ENCODE data around the gene ZNF385D. TPM values are rescaled to one million over a fixed set of nuclear protein-coding genes. Genes with fewer than 3 reads are reported as not detected.
A peak's percentile ranks its signal among the peaks of the same experiment; 100 is the strongest.

ZNF385D gene
- total RNA-seq, 1 donor from 2014 or later: 32.3 TPM

GRCh38 chr3:21484828-21485144 is 266.2 kb downstream of the ZNF385D start:
- no peak for ATAC-seq
- intact Hi-C loops (cut with DNase I): no loop called here
- DNase-seq (ENCODE audit: low spot score): no peak

- peak; percentile 48 for ATAC-seq
- DNase-seq (ENCODE audit: low spot score): no peak
- intact Hi-C loops (cut with DNase I): no loop called here
Observed at GRCh38 chr3:21484057-21484827, 266.8 kb downstream of the ZNF385D start.

- DNase-seq (ENCODE audit: low spot score): no peak
- no peak for ATAC-seq
- intact Hi-C loops (cut with DNase I): no loop called here
Observed at GRCh38 chr3:21481991-21482390, 269.0 kb downstream of the ZNF385D start.

- no peak for ATAC-seq
- no peak for DNase-seq (ENCODE audit: low spot score)
- intact Hi-C loops (cut with DNase I): no loop called here
Observed at GRCh38 chr3:21477541-21478288, 273.3 kb downstream of the ZNF385D start.

GRCh38 chr3:21466476-21466875 is 284.5 kb downstream of the ZNF385D start:
- intact Hi-C loops (cut with DNase I): no loop called here
- ATAC-seq: no peak
- no peak for DNase-seq (ENCODE audit: low spot score)

DNA sequence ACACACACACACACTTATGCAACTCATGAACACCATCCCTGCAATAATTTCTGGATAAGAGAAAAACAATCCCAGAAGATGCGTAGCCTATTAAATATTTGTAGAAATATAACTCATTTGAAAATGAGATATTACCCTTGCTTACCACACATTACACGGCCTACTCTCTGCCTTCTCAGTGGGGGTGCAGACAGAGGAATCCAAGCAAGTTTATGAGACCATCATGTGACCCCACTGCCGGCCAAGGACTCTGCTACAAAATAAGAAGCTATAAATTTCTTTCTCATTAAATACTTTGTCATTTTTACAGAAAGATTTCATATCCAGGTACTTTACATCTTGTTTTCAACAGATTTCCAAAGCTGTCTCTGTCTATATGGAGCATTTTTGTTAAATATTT is 286.3 kb downstream of the ZNF385D start:
- DNase-seq (ENCODE audit: low spot score) (no peak), ATAC-seq (no peak)
- intact Hi-C loops (cut with DNase I): no loop called here

- DNase-seq (ENCODE audit: low spot score): no peak
- intact Hi-C loops (cut with DNase I): no loop called here
- ATAC-seq: no peak
Observed at GRCh38 chr3:21463319-21463718, 287.7 kb downstream of the ZNF385D start.

DNA sequence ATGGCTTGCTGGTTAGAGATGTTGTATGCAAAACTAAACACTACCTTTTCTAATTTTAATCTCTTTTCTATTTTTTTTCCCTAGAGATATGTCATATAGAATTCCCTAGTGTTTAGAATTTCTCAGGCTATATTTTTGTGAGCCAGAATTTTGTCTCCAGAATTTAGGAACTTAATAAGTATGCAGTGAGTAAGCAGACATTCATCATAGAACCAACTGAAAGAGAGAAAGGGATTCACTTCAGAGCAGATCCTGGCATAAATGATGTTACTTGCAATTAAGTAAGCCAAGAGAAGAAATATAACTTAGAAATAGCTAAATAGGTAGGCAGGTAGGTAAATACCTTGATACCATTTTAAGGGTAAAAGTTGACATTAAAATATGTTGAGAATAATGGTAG is 288.9 kb downstream of the ZNF385D start:
- ATAC-seq (no peak), DNase-seq (ENCODE audit: low spot score) (no peak)
- intact Hi-C loops (cut with DNase I): no loop called here

DNA sequence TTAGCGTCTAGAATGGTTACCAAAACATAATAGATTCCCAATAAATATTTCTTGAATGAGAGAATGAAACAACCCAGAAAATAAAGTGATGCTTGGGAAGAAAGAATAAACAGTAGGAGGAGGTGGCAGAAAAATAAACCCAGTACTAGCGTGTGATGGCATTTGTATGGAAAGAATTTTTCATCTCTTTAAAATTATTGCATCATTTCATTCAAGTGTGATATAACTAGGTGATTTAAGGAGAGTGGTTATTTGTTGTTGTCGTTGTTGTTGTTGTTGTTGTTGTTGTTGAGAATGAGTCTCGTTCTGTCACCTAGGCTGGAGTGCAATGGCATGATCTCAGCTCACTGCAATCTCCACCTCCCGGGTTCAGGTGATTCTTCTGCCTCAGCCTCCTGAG is 293.9 kb downstream of the ZNF385D start:
- intact Hi-C loops (cut with DNase I): no loop called here
- no peak for ATAC-seq
- DNase-seq (ENCODE audit: low spot score): no peak

DNA sequence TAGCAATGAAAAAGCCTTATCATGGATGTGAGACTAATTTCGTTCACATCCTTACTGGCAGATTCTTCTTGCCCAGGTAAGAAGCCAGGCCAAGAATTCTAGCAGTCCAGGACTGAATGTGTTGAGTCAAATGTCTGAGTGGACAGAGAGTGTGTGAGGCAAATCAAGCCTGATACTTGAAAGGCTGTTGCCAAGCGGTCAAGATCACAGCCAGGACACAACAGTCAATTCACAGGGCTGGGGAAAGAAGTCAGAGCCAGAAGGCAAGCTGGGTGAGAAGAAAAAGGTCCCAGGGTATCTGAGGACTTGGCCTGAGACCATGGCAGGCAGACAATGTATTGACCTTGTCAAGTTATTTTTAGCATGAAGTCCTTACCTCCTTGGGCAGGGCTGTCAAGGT is 301.3 kb downstream of the ZNF385D start:
- intact Hi-C loops (cut with DNase I): no loop called here
- ATAC-seq: peak; percentile 15
- DNase-seq (ENCODE audit: low spot score): no peak

- ATAC-seq: no peak
- DNase-seq (ENCODE audit: low spot score): no peak
- intact Hi-C loops (cut with DNase I): no loop called here
Observed at GRCh38 chr3:21447476-21448151, 303.4 kb downstream of the ZNF385D start.

GRCh38 chr3:21446945-21447475 is 304.0 kb downstream of the ZNF385D start:
- ATAC-seq (no peak), DNase-seq (ENCODE audit: low spot score) (no peak)
- intact Hi-C loops (cut with DNase I): no loop called here

DNA sequence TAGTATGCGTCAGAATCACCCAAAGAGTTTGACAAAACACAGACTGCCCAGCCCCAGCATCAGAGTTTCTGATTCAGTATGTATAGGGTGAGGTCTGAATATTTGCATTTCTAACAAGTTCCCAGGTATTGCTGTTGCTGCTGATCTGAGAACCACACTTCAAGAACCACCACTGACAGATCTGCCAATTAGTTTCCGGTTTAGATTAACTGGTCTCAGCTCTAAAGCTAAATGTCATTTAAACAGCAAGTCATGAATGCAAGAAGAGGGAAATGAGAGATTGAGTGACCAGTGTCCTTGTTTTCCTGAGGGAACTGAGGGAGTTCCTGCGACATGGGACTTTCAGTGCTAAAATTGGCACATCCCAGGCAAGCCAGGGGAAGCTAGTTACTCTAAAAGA is 305.0 kb downstream of the ZNF385D start:
- intact Hi-C loops (cut with DNase I): no loop called here
- DNase-seq (ENCODE audit: low spot score) (no peak), ATAC-seq (no peak)

DNA sequence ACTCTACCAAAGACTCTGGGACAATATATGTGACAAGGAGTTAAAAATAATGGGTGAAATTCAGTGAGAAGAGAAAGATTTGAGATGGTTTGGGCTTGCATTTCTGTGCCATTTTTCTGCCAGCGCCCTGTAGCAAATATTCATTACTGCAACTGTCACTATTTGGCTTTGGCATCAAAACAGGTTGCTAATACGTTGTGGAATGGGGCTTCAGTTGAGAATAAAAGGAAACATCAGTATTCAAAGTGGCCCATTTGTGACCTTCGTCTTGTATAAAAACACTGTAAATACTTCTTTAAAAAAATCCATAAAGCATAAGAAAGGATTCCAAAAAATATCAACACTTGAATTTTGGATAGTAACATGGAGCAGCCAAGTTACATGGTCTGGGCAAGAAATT is 309.2 kb downstream of the ZNF385D start:
- intact Hi-C loops (cut with DNase I): no loop called here
- DNase-seq (ENCODE audit: low spot score) (no peak), ATAC-seq (no peak)

DNA sequence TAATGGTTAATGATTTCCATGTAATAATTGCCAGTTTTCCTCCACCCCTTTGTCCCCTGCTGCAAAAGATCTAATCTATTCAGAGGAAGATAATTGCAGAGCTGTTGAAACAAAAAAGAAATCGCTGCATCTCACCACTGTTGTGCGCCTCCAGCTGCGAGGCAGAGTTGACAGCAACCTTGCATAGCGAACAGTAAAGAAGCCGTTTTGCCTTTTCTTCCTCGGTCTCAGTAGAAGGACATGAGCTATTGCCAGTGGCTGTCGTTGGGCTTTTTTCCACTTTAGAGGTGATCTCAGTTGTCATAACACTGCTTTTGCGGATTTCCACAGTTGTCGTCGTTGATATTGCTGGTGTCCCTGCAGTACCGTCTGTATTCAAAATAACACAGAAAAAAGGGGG is 314.2 kb downstream of the ZNF385D start:
- DNase-seq (ENCODE audit: low spot score): no peak
- intact Hi-C loops (cut with DNase I): no loop called here
- no peak for ATAC-seq

DNA sequence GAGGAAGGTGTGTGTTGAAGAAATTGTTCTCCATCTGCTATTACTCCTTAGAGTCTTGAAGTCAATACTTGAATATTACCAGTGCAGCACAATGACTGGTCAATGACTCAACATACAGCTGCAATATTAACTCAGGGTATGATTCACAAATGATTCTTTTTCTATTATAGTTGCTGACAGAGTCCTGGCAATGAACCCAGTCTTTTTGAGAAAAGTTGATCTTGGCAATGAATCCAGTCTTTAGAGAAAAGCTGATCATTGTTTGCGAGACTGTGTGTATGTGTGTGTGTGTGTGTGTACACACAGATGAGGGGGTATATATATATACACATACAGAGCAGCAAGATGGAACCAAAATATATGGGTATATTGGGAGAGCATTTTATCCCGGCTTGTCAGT is 315.1 kb downstream of the ZNF385D start:
- no peak for DNase-seq (ENCODE audit: low spot score)
- intact Hi-C loops (cut with DNase I): no loop called here
- ATAC-seq: no peak

- ATAC-seq (no peak), DNase-seq (ENCODE audit: low spot score) (no peak)
- intact Hi-C loops (cut with DNase I): no loop called here
Observed at GRCh38 chr3:21434310-21434709, 316.7 kb downstream of the ZNF385D start.

GRCh38 chr3:21433751-21434150 is 317.3 kb downstream of the ZNF385D start:
- intact Hi-C loops (cut with DNase I): no loop called here
- ATAC-seq (no peak), DNase-seq (ENCODE audit: low spot score) (no peak)

DNA sequence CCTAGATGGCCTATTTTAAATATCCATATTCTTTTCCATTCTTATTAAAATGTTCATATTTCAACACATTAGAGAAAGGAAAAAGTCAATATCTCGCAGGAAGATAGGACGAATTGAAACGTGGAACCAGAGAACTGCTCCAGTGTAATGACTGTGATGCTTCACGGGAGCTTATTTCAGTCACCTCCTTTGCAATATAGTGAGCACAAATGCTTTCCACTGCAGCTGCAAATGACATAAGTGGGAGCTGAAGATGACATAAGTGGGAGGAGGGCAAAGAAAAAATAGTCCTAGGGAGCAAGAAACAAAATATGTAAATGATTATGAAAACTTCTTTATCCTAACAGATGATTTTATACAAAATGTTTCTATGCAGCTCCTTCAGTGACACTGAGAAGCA is 324.1 kb downstream of the ZNF385D start:
- intact Hi-C loops (cut with DNase I): no loop called here
- DNase-seq (ENCODE audit: low spot score) (no peak), ATAC-seq (no peak)

DNA sequence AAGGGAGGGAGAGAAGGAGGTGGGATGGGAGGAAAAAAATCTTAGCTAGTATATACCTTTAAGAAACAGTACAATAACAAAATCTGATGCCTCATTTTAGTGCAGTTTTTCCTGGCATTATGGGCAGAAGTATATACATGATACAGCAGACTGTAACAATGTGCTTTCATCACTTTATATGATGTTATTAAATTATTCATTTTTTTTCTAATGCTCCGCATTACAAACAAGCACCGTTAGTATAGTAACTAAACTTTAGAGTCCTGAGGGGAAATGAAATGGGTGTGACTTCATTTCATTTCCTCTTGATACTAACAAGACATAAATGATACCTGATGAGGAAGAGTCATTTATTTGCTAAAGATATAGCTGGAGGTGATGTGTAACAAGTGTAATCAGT is 325.3 kb downstream of the ZNF385D start:
- intact Hi-C loops (cut with DNase I): no loop called here
- DNase-seq (ENCODE audit: low spot score) (no peak), ATAC-seq (no peak)
